Stimulated activated naive B cell treated with anti-CD40 and anti-IgM and Interleukin-4, amounts not matched to agents 10 μg/mL and 1 μg/mL and 100 μg/mL, for 72 hours (primary cell): Measurements from ENCODE around the gene DPT.

ENCODE experiments used
- ATAC-seq, 2 donors: fragments of 150-1000 bp; cut with Tn5 transposase; replicated peaks; 2 replicates each; pipeline ENCODE4 v1.10.0; 2021; ENCODE audit warnings: moderate library complexity in 1 of 2
- DNase-seq: peaks from one replicate; pipeline ENCODE4 v3.0.0; 2021
- H3K27ac Mint-ChIP-seq: one replicate; pipeline ENCODE4 v1.8.0; 2022; ENCODE audit warnings: mild to moderate bottlenecking, mixed read lengths
- H3K27me3 Mint-ChIP-seq, 2 donors: one replicate each; pipeline ENCODE4 v1.8.0; 2022; ENCODE audit warnings: mixed read lengths in 2 of 2
- H3K36me3 Mint-ChIP-seq, 2 donors: one replicate each; pipeline ENCODE4 v1.8.0; 2022; ENCODE audit warnings: mixed read lengths in 2 of 2, mild to moderate bottlenecking in 1 of 2
- H3K4me1 Mint-ChIP-seq, 2 donors: one replicate each; pipeline ENCODE4 v1.8.0; 2022; ENCODE audit warnings: mixed read lengths in 2 of 2, mild to moderate bottlenecking in 1 of 2
- H3K4me3 Mint-ChIP-seq, 2 donors: one replicate each; pipeline ENCODE4 v1.8.0; 2022; ENCODE audit warnings: mild to moderate bottlenecking in 2 of 2, mixed read lengths in 2 of 2, moderate library complexity in 1 of 2
- H3K9me3 Mint-ChIP-seq, 2 donors: one replicate each; pipeline ENCODE4 v1.8.0; 2022; ENCODE audit warnings: mixed read lengths in 2 of 2, mild to moderate bottlenecking in 1 of 2

The DPT gene

GRCh38 chr1:168755800-168756418 lies 26.9 kb upstream of the DPT start:
- Mint-ChIP-seq H3K4me1 (no peaks in the 10 kb centered on the region), H3K27ac (no peak overlapping the region), H3K9me3 (no peaks in the 10 kb centered on the region), H3K4me3 (no peak overlapping the region), H3K27me3 (no peaks in the 10 kb centered on the region), H3K36me3 (no peaks in the 10 kb centered on the region)
- DNase-seq (no peak), ATAC-seq (no peak)

DNA sequence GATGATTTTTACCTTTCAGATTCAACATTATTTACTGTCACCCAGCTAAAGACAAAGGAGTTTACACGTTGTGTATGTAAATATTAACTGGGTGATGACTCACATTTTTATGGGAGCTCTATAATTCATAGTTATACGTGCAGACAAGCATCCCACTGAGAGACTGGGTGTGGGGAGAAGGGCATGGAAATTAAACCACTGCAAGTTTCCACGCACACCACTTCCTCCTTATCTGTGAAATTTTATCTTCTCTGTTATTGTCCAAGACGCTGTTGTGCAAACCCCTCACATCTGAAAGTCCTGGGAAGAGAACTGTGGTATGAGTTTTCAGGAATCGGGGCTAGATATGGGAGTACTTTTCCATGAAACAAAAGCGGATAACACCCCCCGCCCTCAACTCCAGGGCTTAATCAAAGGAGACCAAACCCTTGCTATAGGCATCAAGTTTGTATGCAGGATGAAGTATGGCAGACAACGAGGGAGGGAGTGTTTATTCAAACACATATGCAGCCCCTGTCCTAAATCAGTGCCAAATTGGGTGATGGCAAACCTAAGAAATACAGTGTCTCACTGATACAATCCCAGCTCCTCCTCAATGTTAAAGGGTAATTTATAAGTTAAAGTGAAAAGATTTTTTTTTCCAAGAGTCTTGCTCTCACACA lies 23.3 kb upstream of the DPT start:
- no peak for ATAC-seq
- Mint-ChIP-seq H3K9me3 (no peaks in the 10 kb centered on the region), H3K4me3 (no peak overlapping the region), H3K27ac (no peak overlapping the region), H3K4me1 (no peaks in the 10 kb centered on the region), H3K27me3 (peaks cover 9 to 10% of the 10 kb centered on the region in 2 donors), H3K36me3 (no peaks in the 10 kb centered on the region)
- no peak for DNase-seq

- no peaks in the 10 kb centered on the region for H3K4me1 Mint-ChIP-seq
- H3K27me3 Mint-ChIP-seq, result peaks cover 10 to 18% of the 10 kb centered on the region in 2 donors
- DNase-seq, result no peak
- H3K9me3 Mint-ChIP-seq, result peaks cover 0 to 3% of the 10 kb centered on the region in 2 donors
- H3K4me3 Mint-ChIP-seq, result no peak overlapping the region
- H3K36me3 Mint-ChIP-seq, result no peaks in the 10 kb centered on the region
- no peak for ATAC-seq
- no peak overlapping the region for H3K27ac Mint-ChIP-seq
Measured at GRCh38 chr1:168751195-168751650, 22.2 kb upstream of the DPT start.

GRCh38 chr1:168742994-168743650 lies 14.1 kb upstream of the DPT start:
- no peak for DNase-seq
- peaks cover 0 to 3% of the 10 kb centered on the region in 2 donors for H3K9me3 Mint-ChIP-seq
- peaks cover 0 to 9% of the 10 kb centered on the region in 2 donors for H3K27me3 Mint-ChIP-seq
- no peak for ATAC-seq
- no peaks in the 10 kb centered on the region for H3K36me3 Mint-ChIP-seq
- no peaks in the 10 kb centered on the region for H3K4me1 Mint-ChIP-seq
- H3K4me3 Mint-ChIP-seq, result no peak overlapping the region
- H3K27ac Mint-ChIP-seq, result no peak overlapping the region

DNA sequence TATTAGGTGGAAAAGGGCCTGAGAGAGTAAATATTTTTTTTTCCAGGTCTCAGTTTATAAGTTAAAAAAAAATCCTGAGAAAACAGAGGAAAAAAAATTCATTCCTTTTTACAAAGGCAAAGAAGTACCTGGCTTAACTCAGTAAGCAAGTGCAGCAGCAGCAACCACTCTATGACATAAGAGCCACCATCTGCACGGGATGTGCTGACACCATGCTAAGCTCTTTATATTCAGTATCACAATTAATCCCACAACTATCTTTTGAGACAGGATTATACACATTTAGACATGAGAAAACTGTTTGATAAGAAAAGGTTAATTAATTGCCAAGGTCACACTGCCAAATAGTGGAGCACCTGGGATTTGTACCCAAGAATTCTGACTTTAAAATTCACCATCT lies 13.4 kb upstream of the DPT start:
- ATAC-seq (no peak), DNase-seq (no peak)
- H3K36me3 Mint-ChIP-seq, result no peaks in the 10 kb centered on the region
- H3K9me3 Mint-ChIP-seq, result peaks cover 0 to 3% of the 10 kb centered on the region in 2 donors
- H3K4me1 Mint-ChIP-seq, result no peaks in the 10 kb centered on the region
- H3K27me3 Mint-ChIP-seq, result peaks cover 0 to 9% of the 10 kb centered on the region in 2 donors
- H3K4me3 Mint-ChIP-seq, result no peak overlapping the region
- H3K27ac Mint-ChIP-seq, result no peak overlapping the region

GRCh38 chr1:168739908-168740307 lies 10.9 kb upstream of the DPT start:
- Mint-ChIP-seq H3K4me1 (no peaks in the 10 kb centered on the region), H3K27ac (no peak overlapping the region), H3K36me3 (no peaks in the 10 kb centered on the region), H3K4me3 (no peak overlapping the region), H3K9me3 (no peaks in the 10 kb centered on the region), H3K27me3 (no peaks in the 10 kb centered on the region)
- ATAC-seq, result no peak
- no peak for DNase-seq

GRCh38 chr1:168736520-168736919 lies 7.5 kb upstream of the DPT start:
- Mint-ChIP-seq H3K27me3 (no peaks in the 10 kb centered on the region), H3K9me3 (no peaks in the 10 kb centered on the region), H3K36me3 (no peaks in the 10 kb centered on the region), H3K27ac (no peak overlapping the region), H3K4me1 (no peaks in the 10 kb centered on the region), H3K4me3 (no peak overlapping the region)
- DNase-seq (no peak), ATAC-seq (no peak)

- no peak overlapping the region for H3K27ac Mint-ChIP-seq
- ATAC-seq (no peak), DNase-seq (no peak)
- H3K4me1 Mint-ChIP-seq, result no peaks in the 10 kb centered on the region
- H3K36me3 Mint-ChIP-seq, result no peaks in the 10 kb centered on the region
- H3K4me3 Mint-ChIP-seq, result no peak overlapping the region
- H3K9me3 Mint-ChIP-seq, result no peaks in the 10 kb centered on the region
- no peaks in the 10 kb centered on the region for H3K27me3 Mint-ChIP-seq
Measured at GRCh38 chr1:168735974-168736373, 7.0 kb upstream of the DPT start.

GRCh38 chr1:168734946-168735345 lies 5.9 kb upstream of the DPT start:
- H3K9me3 Mint-ChIP-seq, result no peaks in the 10 kb centered on the region
- H3K4me3 Mint-ChIP-seq, result no peak overlapping the region
- no peaks in the 10 kb centered on the region for H3K27me3 Mint-ChIP-seq
- H3K36me3 Mint-ChIP-seq, result no peaks in the 10 kb centered on the region
- no peak for ATAC-seq
- no peak overlapping the region for H3K27ac Mint-ChIP-seq
- H3K4me1 Mint-ChIP-seq, result no peaks in the 10 kb centered on the region
- DNase-seq, result no peak

DNA sequence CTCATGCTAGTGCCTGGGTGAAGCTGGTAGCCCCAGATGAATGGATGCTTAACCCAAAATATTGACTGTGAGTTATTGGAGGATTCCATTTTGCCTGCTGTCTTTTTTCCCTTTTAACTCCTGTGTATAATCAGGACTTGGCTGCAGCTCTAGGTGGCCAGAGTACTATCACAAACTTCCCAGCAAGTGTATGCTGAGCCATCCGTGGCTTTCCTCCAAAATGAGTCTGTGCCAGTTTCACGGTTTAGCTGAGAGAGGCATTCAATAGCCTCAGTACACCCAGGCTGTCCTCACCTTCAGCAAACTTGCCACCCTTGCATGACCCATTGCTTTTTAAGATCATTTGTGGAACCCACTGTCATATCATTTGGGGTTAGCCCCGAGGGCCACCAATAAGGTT lies 5.3 kb upstream of the DPT start:
- DNase-seq, result no peak
- Mint-ChIP-seq H3K9me3 (no peaks in the 10 kb centered on the region), H3K4me3 (no peak overlapping the region), H3K27me3 (no peaks in the 10 kb centered on the region), H3K27ac (no peak overlapping the region), H3K4me1 (no peaks in the 10 kb centered on the region), H3K36me3 (no peaks in the 10 kb centered on the region)
- ATAC-seq, result no peak

- DNase-seq, result no peak
- H3K27ac Mint-ChIP-seq, result no peak overlapping the region
- no peaks in the 10 kb centered on the region for H3K27me3 Mint-ChIP-seq
- ATAC-seq, result no peak
- H3K36me3 Mint-ChIP-seq, result no peaks in the 10 kb centered on the region
- no peaks in the 10 kb centered on the region for H3K9me3 Mint-ChIP-seq
- H3K4me1 Mint-ChIP-seq, result no peaks in the 10 kb centered on the region
- H3K4me3 Mint-ChIP-seq, result no peak overlapping the region
Measured at GRCh38 chr1:168733241-168733640, 4.2 kb upstream of the DPT start.

DNA sequence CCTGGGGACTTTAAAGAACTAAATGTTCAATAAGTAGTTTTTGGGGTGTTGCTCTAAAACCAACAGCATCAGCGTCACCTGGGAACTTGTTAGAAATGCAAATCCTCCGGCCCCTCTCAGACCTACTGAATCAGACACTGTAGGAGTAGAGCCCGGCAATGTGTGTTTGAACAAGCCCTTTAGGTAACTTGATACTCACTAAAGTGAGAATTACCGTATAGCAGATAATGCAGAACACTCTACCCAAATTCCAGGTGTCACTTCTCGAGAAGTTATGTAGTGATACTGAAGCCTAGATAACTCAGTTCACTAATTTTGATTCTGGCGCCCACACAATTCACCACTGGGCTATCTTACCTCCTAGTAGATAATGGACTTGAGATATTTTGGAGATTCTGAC lies 3.7 kb upstream of the DPT start:
- Mint-ChIP-seq H3K27ac (no peak overlapping the region), H3K27me3 (no peaks in the 10 kb centered on the region), H3K9me3 (no peaks in the 10 kb centered on the region), H3K4me1 (no peaks in the 10 kb centered on the region), H3K36me3 (no peaks in the 10 kb centered on the region), H3K4me3 (no peak overlapping the region)
- ATAC-seq, result no peak
- DNase-seq, result no peak

GRCh38 chr1:168731244-168731953 lies 2.4 kb upstream of the DPT start:
- no peaks in the 10 kb centered on the region for H3K27me3 Mint-ChIP-seq
- DNase-seq (no peak), ATAC-seq (no peak)
- no peak overlapping the region for H3K27ac Mint-ChIP-seq
- H3K9me3 Mint-ChIP-seq, result no peaks in the 10 kb centered on the region
- H3K4me1 Mint-ChIP-seq, result no peaks in the 10 kb centered on the region
- H3K4me3 Mint-ChIP-seq, result no peak overlapping the region
- no peaks in the 10 kb centered on the region for H3K36me3 Mint-ChIP-seq

DNA sequence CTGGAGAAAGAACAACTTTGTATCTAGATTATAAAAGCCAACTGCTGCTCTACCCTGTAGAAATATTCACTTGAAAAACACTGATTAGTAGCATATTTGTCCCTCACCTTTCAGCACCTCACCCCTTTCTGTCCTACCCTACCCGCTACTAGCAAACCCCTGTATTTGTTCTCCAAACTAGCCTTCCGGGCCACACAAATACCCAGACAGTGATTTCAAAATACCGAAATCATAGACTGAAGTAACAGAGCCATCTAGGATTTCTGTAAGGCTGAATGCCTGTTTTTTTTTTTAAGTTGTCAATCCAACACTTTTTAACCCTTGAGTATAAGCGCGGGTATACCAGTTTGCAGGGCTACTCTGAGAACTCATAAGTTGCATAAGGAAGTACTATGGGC lies 398 bp upstream of the DPT start:
- Mint-ChIP-seq H3K9me3 (no peaks in the 10 kb centered on the region), H3K36me3 (no peaks in the 10 kb centered on the region), H3K4me3 (no peak overlapping the region), H3K27me3 (no peaks in the 10 kb centered on the region), H3K4me1 (no peaks in the 10 kb centered on the region), H3K27ac (no peak overlapping the region)
- DNase-seq (no peak), ATAC-seq (no peak)

DNA sequence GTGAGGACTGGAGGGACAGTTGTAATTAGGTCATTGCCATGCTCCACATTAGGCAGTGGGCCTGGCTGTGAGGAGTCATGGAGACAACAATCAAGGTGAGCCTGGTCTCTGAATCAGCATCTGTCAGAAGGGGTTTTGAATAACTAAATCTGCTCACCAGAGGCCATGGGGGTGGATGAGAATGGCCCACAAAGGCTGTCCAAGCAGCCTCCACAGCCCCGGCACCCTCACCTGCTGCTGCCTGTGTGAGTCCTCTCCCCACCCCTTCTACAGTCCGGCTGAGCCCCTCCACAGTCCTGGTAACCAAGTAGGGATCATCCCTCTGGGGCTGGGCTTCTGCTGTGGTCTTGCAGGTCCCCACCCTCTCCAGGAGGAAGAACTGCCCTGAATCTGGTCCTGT lies 2.3 kb downstream of the DPT start:
- no peaks in the 10 kb centered on the region for H3K4me1 Mint-ChIP-seq
- no peaks in the 10 kb centered on the region for H3K36me3 Mint-ChIP-seq
- DNase-seq (no peak), ATAC-seq (no peak)
- no peak overlapping the region for H3K27ac Mint-ChIP-seq
- H3K27me3 Mint-ChIP-seq, result peaks cover 6 to 8% of the 10 kb centered on the region in 2 donors
- H3K9me3 Mint-ChIP-seq, result no peaks in the 10 kb centered on the region
- H3K4me3 Mint-ChIP-seq, result no peak overlapping the region
